Measurements from ENCODE around the gene ZNF358.
A peak's percentile ranks its signal among the peaks of the same experiment; 100 is the strongest.

Gene ZNF358

DNA sequence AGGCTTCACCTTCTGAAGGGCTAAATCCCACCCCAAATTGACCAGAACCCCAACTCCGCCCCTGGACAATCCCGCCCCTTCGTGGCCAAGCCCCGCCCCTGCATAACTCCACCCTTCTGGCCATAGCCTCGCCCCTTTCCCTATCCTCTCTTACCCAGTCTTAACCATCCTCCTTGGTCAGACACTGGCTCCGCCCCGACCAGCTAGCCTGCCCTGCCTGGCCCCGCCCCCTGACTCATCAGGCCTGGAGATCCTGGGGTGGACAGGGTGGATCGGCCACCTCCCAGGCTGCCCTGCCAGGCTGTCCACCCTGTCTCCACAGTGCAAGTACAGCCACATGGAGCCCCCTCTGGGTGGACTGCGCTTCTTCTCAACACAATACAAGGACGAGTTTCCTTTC lies 8.0 kb upstream of the ZNF358 start:
- TF ChIP-seq, protein P1, sequence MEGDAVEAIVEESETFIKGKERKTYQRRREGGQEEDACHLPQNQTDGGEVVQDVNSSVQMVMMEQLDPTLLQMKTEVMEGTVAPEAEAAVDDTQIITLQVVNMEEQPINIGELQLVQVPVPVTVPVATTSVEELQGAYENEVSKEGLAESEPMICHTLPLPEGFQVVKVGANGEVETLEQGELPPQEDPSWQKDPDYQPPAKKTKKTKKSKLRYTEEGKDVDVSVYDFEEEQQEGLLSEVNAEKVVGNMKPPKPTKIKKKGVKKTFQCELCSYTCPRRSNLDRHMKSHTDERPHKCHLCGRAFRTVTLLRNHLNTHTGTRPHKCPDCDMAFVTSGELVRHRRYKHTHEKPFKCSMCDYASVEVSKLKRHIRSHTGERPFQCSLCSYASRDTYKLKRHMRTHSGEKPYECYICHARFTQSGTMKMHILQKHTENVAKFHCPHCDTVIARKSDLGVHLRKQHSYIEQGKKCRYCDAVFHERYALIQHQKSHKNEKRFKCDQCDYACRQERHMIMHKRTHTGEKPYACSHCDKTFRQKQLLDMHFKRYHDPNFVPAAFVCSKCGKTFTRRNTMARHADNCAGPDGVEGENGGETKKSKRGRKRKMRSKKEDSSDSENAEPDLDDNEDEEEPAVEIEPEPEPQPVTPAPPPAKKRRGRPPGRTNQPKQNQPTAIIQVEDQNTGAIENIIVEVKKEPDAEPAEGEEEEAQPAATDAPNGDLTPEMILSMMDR (IDR thresholded peaks at IDR 0.05; ENCODE audit: insufficient read depth, low read depth, low read length, missing control alignments): no peak
- DNase-seq (ENCODE audit: low read depth): peak; percentile 57
- no peak overlapping the region for H3K4me3 ChIP-seq (ENCODE audit: low read depth, low read length)

DNA sequence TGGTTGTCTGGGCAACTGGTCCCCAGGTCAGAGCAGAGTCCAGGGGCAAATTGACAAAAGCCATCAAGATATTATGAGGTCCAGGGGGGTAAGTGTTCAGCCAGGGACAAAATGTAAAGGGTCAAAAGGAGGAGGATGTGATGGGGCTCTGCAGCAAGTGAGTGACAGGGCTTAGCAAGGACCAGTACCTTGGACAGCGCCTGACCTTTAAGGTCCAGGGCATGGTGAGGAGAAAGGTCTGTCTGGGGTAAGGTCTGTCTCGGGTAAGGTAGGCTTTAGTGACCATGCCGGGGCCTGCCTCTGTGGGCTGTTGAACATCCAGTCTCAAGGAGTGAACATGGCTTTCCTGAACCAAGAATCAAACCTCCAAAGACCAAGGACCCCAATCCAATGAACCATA lies 6.3 kb upstream of the ZNF358 start:
- TF ChIP-seq, protein P1 (IDR thresholded peaks at IDR 0.05; ENCODE audit: insufficient read depth, low read depth, low read length, missing control alignments): no peak

GRCh38 chr19:7512400-7512851 lies 3.5 kb upstream of the ZNF358 start:
- DNase-seq (ENCODE audit: low read depth): no peak
- H3K4me3 ChIP-seq (ENCODE audit: low read depth, low read length): no peak overlapping the region
- TF ChIP-seq, protein P1 (IDR thresholded peaks at IDR 0.05; ENCODE audit: insufficient read depth, low read depth, low read length, missing control alignments): no peak

More for the DNA sequence above, 6.3 kb upstream of the ZNF358 start:
- no peak overlapping the region for H3K4me3 ChIP-seq (ENCODE audit: low read depth, low read length)
- DNase-seq (ENCODE audit: low read depth): no peak

DNA sequence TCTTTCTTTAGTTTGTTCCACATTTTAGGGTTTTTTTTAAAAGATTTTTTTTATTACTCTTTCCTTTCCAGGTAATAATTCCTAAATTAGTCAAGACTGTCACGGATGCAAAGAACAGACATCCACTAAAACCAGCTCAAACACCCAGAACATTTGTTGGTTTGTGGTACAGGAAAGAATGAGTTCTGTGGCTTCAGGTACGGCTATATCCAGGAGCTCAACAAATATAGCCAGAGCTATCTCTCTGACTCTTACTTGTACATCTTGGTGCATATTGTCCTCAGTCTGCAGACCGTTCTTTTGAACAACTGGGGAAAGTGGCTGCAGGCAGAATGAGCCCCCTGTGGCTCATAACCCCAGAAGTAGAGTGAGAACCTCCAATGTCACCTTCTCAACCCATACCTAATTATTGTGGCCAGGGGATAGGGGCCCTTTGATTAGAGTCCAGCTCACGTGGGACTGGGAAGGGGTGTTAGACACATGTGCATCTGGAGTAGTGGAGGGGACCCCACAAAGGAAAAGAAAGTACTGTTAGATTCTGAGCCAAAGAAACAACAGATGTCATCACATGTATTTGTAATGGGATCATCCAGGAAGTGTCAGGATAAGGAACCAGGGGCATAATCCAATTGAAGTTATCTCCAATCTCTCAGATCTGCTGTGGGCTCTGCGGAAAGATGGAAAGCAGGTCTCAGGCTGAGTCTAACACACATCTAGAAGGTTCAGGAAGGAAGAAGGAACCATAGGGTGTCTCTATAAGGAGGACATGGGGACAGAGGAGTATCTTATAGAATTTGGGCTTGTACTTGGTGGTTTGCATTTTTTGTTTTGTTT lies 1.9 kb upstream of the ZNF358 start:
- TF ChIP-seq, protein P1 (IDR thresholded peaks at IDR 0.05; ENCODE audit: insufficient read depth, low read depth, low read length, missing control alignments): no peak
- DNase-seq (ENCODE audit: low read depth): no peak

DNA sequence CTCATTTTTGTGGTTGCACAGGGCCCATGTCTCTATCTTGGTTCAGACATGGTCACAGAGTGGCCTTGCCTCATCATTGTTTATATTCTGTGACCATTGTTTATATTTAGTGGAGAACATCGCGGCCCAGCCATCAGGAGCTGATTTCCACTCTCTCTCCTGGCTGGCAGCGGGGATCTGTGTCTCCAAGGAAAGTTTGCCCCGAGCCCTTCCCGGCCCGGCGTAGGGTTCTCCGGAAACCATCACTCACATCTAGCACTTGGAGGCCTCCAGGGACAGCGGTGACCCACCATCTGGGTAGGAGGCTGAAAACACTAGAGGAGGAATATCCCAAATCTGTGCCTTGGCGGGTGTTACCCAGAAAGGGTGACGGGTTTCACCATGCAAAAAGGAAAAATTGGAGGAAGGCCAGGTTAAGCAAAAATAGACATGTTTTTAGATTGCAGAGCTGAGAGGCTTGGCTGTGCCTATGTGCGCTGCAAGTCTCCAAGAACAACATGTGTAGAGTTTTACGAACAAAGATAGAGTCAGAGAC lies 726 bp upstream of the ZNF358 start:
- TF ChIP-seq, protein P1 (IDR thresholded peaks at IDR 0.05; ENCODE audit: insufficient read depth, low read depth, low read length, missing control alignments): no peak
- DNase-seq (ENCODE audit: low read depth): no peak
- H3K4me3 ChIP-seq (ENCODE audit: low read depth, low read length): no peak overlapping the region

More for the DNA sequence above, 1.9 kb upstream of the ZNF358 start:
- no peak overlapping the region for H3K4me3 ChIP-seq (ENCODE audit: low read depth, low read length)

GRCh38 chr19:7516333-7516732 lies 430 bp downstream of the ZNF358 start:
- TF ChIP-seq, protein P1 (IDR thresholded peaks at IDR 0.05; ENCODE audit: insufficient read depth, low read depth, low read length, missing control alignments): no peak
- no peak for DNase-seq (ENCODE audit: low read depth)
- peak overlapping the region; percentile 42 for H3K4me3 ChIP-seq (ENCODE audit: low read depth, low read length)
